ENCODE results near the gene OTULIN.

GRCh38 chr5:14701556-14701955 is 37.0 kb downstream of the OTULIN start:
- TF ChIP-seq, protein P1, sequence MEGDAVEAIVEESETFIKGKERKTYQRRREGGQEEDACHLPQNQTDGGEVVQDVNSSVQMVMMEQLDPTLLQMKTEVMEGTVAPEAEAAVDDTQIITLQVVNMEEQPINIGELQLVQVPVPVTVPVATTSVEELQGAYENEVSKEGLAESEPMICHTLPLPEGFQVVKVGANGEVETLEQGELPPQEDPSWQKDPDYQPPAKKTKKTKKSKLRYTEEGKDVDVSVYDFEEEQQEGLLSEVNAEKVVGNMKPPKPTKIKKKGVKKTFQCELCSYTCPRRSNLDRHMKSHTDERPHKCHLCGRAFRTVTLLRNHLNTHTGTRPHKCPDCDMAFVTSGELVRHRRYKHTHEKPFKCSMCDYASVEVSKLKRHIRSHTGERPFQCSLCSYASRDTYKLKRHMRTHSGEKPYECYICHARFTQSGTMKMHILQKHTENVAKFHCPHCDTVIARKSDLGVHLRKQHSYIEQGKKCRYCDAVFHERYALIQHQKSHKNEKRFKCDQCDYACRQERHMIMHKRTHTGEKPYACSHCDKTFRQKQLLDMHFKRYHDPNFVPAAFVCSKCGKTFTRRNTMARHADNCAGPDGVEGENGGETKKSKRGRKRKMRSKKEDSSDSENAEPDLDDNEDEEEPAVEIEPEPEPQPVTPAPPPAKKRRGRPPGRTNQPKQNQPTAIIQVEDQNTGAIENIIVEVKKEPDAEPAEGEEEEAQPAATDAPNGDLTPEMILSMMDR (IDR thresholded peaks at IDR 0.05; ENCODE audit: low read depth, low read length, poor library complexity, severe bottlenecking): no peak
- no peak for TF ChIP-seq EZH2phosphoT487 (IDR thresholded peaks at IDR 0.05; ENCODE audit: borderline replicate concordance, low read length)

Data from DOHH2 (cell line).